ENCODE measurements around the gene BCL2L12.

- TF ChIP-seq EZH2 (IDR thresholded peaks at IDR 0.05; ENCODE audit: borderline replicate concordance, low read length) (no peak), CTCF (conservative IDR thresholded peaks at IDR 0.05 in 1 of 2, IDR thresholded peaks at IDR 0.05 in 1 of 2; ENCODE audit: extremely low read depth in 1 of 2, insufficient read depth in 1 of 2, low read depth in 1 of 2, low read length in 2 of 2) (no peak)
Observed at GRCh38 chr19:49718991-49719390, 53.3 kb downstream of the BCL2L12 start.
